GM23248 (cell line): ENCODE results near the gene HSPA1A.

Experiments used
- EZH2 ChIP-seq: fragments of 200-600 bp; sonication (generic); IDR thresholded peaks from 2 replicates; pipeline ENCODE4 v1.6.1; 2018; ENCODE audit warnings: antibody characterized with exemption, mild to moderate bottlenecking; ENCODE audit not compliant: insufficient read depth, poor library complexity, severe bottlenecking
- EZH2phosphoT487 ChIP-seq: fragments of 200-600 bp; sonication (generic); IDR thresholded peaks from 2 replicates; pipeline ENCODE4 v1.6.1; 2018; ENCODE audit warnings: antibody characterized with exemption, moderate library complexity, mild to moderate bottlenecking, low read depth; ENCODE audit not compliant: insufficient read depth

DNA sequence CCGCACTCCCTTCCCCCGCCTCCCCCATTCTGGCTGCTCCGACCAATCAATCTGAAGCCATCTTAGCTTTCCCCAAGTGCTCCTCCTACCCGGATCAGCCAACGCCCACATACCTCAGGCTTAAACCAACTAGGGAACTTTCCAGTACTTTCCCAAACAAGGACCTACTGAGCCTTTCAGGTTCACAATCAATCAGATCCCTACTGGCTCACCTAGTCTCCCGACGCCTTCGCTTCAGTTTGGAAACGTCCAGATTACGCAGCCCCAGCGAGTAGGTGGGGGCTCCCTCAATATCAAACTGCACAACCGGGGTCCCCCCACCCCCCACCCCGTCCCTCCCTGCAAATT lies 692 bp upstream of the HSPA1A start:
- no peak for TF ChIP-seq EZH2
- TF ChIP-seq EZH2phosphoT487: no peak
